Activated CD4-positive, alpha-beta T cell treated with anti-CD3 and anti-CD28 coated beads, Interleukin-2, amount 10 ng/mL, durations not matched to agents 24 days and 14 days (primary cell): ENCODE results near the gene FRMD7. TPM values are rescaled to one million over a fixed set of nuclear protein-coding genes. Genes with fewer than 3 reads are reported as not detected.
A peak's percentile ranks its signal among the peaks of the same experiment; 100 is the strongest.
"Not testable (repeated sequence)": the region's sequence is repeated elsewhere in the genome, so short reads cannot be mapped to it uniquely, and the experiment has no call there.

ENCODE experiments used
- DNase-seq: peaks from one replicate; pipeline ENCODE4 v3.0.0; 2022
- H3K27ac Mint-ChIP-seq: one replicate; pipeline ENCODE4 v1.8.0; 2022; ENCODE audit warnings: mild to moderate bottlenecking, mixed read lengths
- H3K27me3 Mint-ChIP-seq: one replicate; pipeline ENCODE4 v1.8.0; 2022; ENCODE audit warnings: mixed read lengths
- H3K36me3 Mint-ChIP-seq: one replicate; pipeline ENCODE4 v1.8.0; 2022; ENCODE audit warnings: low read depth, mild to moderate bottlenecking, mixed read lengths
- H3K4me1 Mint-ChIP-seq: one replicate; pipeline ENCODE4 v1.8.0; 2021; ENCODE audit warnings: mixed read lengths
- H3K4me3 Mint-ChIP-seq: one replicate; pipeline ENCODE4 v1.8.0; 2022; ENCODE audit warnings: mild to moderate bottlenecking, moderate library complexity, mixed read lengths
- H3K9me3 Mint-ChIP-seq: one replicate; pipeline ENCODE4 v1.8.0; 2021; ENCODE audit warnings: mixed read lengths
- intact Hi-C: fragments of 100-400 bp; cut with micrococcal nuclease; formaldehyde crosslinking; loops from one replicate; pipeline ENCODE4 v1.15.1; 2023
- total RNA-seq: library from RNA; stranded (reverse); gene quantifications from 2 replicates; pipeline ENCODE4 v1.2.3, GENCODE V29; 2022

The FRMD7 gene
- total RNA-seq, 1 donor from 2014 or later: not detected

DNA sequence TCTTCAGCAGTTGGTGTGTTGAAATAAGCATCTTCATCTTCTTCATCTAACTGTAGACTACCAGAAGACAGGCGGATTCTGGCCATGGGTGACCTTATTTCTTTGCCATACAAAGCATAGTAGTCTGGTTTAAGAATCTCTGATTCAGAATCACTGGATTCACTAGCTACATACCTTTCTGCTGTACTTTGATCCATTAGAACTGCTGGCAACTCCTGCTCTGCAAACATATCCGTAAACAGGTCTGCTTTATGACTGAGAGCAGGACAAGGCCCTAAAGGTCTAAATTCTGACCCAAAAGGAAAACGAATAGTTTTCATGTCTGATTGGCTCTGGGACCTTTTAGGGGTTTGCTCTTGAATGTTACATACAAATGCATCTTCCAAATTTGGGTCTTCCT is 49.9 kb downstream of the FRMD7 start:
- intact Hi-C loops: loop anchor here (10.0 kb wide), 3 partner anchors 53 to 253 kb away; partner anchors contain the start of gene STK26
- Mint-ChIP-seq H3K9me3 (no peaks in the 10 kb centered on the region), H3K36me3 (peaks cover 6% of the 10 kb centered on the region), H3K4me1 (no peaks in the 10 kb centered on the region), H3K4me3 (no peak overlapping the region), H3K27ac (no peak overlapping the region), H3K27me3 (no peaks in the 10 kb centered on the region)
- DNase-seq: no peak

DNA sequence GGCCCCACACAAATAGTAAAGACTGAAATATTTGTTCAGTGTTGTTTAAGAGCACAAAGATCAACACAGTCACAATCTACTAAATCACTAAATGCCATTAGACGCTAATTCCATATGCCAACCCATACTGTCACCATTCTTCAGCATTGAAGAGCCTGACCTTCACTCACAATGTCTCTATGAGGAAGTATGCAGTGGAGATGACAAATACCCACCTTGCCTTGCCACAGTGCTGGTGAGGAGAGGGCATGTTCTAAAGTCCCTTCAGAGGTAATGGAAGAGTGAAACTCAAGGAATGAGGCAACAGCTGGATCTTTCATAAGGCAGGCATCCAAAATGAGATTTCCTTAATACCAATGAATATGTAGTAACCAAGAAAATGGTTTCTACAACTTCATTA is 50.4 kb downstream of the FRMD7 start:
- Mint-ChIP-seq H3K9me3 (no peaks in the 10 kb centered on the region), H3K36me3 (peaks cover 6% of the 10 kb centered on the region), H3K4me3 (no peak overlapping the region), H3K4me1 (no peaks in the 10 kb centered on the region), H3K27me3 (no peaks in the 10 kb centered on the region), H3K27ac (no peak overlapping the region)
- no peak for DNase-seq
- intact Hi-C loops: loop anchor here (10.0 kb wide), 3 partner anchors 53 to 253 kb away; partner anchors contain the start of gene STK26

DNA sequence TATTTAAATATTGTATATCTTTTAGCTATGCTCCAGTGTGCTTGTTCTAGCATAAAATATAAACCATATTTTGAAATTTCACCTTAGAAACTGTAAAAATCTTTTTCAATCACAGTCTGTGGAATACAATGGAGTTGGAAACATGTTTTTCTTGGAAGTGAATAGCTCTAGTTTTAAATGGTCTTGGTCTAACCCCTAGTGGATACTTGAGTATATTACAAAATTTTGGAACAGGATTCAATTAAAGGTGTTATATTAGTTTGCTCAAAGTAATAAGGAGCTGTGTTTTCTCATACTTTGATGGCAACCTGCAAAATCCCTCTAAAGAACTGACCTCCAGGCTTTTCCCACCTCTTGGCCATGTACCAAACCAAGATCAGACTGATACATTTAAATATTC is 56.6 kb downstream of the FRMD7 start:
- no peak for DNase-seq
- Mint-ChIP-seq H3K9me3 (no peaks in the 10 kb centered on the region), H3K27me3 (no peaks in the 10 kb centered on the region), H3K4me3 (no peak overlapping the region), H3K36me3 (peaks cover 11% of the 10 kb centered on the region), H3K27ac (no peak overlapping the region), H3K4me1 (no peaks in the 10 kb centered on the region)
- intact Hi-C loops: loop anchor here (10.0 kb wide), 3 partner anchors 46 to 246 kb away; partner anchors contain the start of gene STK26

DNA sequence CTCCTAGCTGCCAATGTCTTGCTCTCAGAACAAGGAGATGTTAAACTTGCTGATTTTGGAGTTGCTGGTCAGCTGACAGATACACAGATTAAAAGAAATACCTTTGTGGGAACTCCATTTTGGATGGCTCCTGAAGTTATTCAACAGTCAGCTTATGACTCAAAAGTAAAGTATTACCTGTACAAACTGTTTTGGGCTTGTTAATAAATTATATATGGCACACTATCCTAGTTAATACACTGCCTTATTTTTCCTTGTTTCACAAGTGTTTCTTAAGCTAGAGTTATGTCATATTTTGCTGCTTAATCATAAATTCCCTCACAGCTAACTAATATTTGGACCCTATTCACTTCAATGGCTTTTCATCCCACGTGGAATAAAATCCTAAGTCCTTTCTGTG is 59.4 kb downstream of the FRMD7 start:
- intact Hi-C loops: no loop called here
- Mint-ChIP-seq H3K4me3 (no peak overlapping the region), H3K27me3 (no peaks in the 10 kb centered on the region), H3K27ac (no peak overlapping the region), H3K36me3 (peaks cover 13% of the 10 kb centered on the region), H3K4me1 (no peaks in the 10 kb centered on the region), H3K9me3 (no peaks in the 10 kb centered on the region)
- no peak for DNase-seq

DNA sequence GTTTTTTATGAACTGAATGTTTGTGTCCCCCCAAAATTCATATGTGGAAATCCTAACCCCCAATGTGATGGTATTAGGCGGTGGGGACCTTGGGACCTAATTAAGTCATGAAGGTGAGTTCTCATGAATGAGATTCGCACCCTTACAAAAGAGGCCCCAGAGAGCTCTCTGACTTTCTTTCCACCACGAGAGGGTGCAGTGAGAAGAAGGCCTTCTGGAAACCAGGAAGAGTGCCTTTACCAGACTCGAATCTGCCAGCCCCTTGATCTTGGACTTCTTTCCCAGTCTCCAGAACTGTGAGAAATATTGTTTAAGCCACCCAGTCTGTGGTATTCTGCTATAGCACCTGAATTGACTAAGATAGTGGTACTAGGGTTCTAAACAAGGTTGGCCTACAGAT is 64.0 kb downstream of the FRMD7 start:
- H3K9me3 Mint-ChIP-seq: no peaks in the 10 kb centered on the region
- H3K4me3 Mint-ChIP-seq: no peak overlapping the region
- DNase-seq: no peak
- H3K27ac Mint-ChIP-seq: no peak overlapping the region
- H3K4me1 Mint-ChIP-seq: peaks cover 5% of the 10 kb centered on the region
- intact Hi-C loops: no loop called here
- no peaks in the 10 kb centered on the region for H3K27me3 Mint-ChIP-seq
- peaks cover 18% of the 10 kb centered on the region for H3K36me3 Mint-ChIP-seq

DNA sequence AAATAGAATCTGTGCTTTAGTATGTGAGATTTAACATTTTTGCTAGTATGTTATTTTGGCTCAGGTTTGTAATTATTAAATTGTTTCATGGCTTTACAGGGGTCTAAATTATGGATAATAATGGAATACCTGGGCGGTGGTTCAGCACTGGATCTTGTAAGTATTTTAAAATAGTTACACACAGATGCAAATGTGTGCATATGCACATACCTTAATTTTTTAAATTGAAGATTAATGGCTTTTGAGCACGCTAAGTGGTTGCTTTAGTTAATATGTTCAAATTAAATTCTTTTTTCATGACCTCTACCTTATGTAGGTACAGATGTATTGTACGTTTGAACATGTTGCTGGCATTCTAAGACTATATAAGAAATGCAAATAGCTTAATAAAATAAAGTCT is 64.5 kb downstream of the FRMD7 start:
- H3K27ac Mint-ChIP-seq: no peak overlapping the region
- intact Hi-C loops: no loop called here
- peaks cover 5% of the 10 kb centered on the region for H3K4me1 Mint-ChIP-seq
- H3K36me3 Mint-ChIP-seq: peaks cover 15% of the 10 kb centered on the region
- no peaks in the 10 kb centered on the region for H3K27me3 Mint-ChIP-seq
- no peak for DNase-seq
- no peaks in the 10 kb centered on the region for H3K9me3 Mint-ChIP-seq
- no peak overlapping the region for H3K4me3 Mint-ChIP-seq

DNA sequence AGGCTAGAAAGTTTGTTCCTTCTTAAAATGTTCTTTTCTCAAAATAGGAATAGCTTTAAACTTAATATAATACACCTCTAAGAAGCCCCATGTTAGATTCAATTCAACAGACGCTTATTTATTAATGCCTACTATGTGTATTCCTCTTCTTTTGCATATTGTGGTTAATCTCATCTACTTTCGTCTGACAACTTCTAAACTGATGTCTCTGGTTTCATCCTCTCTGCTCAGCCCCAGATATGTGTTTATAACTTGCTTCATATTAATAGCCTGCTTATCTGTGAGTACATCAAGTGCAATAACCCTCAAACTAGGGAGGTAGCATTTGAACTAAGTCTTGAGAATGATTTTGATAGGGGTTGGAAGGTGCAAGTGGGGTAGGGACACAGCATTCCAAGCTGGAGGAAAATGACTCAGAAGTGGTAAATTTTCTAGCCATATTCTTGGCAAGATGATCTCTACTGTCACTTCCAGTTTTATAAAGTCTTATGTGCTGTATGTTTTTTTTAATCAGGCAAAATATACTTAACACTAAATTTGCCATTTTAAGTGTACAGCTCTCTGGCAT is 67.8 kb downstream of the FRMD7 start:
- DNase-seq: no peak
- peaks cover 16% of the 10 kb centered on the region for H3K36me3 Mint-ChIP-seq
- H3K27ac Mint-ChIP-seq: no peak overlapping the region
- no peak overlapping the region for H3K4me3 Mint-ChIP-seq
- no peaks in the 10 kb centered on the region for H3K9me3 Mint-ChIP-seq
- H3K27me3 Mint-ChIP-seq: no peaks in the 10 kb centered on the region
- intact Hi-C loops: no loop called here
- peaks cover 5% of the 10 kb centered on the region for H3K4me1 Mint-ChIP-seq

DNA sequence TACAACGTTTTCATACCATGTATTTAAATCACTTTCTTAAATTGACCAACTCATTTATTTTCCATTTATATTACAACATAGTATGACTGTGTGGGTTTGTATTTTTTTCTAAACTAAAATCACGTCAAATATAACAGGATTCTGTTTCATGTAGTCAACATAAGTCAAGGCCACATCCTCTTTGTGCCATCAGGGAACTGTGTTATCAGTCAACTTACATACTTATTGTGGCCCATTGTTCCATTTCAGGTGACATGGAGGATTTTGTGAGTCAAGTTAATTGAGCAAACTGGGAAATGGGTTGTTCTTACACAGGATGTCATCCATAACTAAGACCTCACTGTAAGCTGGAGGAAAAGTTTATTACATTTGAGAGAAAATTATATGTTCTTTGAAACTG is 68.8 kb downstream of the FRMD7 start:
- DNase-seq: no peak
- peaks cover 14% of the 10 kb centered on the region for H3K36me3 Mint-ChIP-seq
- intact Hi-C loops: no loop called here
- peaks cover 5% of the 10 kb centered on the region for H3K4me1 Mint-ChIP-seq
- H3K4me3 Mint-ChIP-seq: no peak overlapping the region
- H3K27me3 Mint-ChIP-seq: no peaks in the 10 kb centered on the region
- no peaks in the 10 kb centered on the region for H3K9me3 Mint-ChIP-seq
- H3K27ac Mint-ChIP-seq: peak overlapping the region; percentile 4

DNA sequence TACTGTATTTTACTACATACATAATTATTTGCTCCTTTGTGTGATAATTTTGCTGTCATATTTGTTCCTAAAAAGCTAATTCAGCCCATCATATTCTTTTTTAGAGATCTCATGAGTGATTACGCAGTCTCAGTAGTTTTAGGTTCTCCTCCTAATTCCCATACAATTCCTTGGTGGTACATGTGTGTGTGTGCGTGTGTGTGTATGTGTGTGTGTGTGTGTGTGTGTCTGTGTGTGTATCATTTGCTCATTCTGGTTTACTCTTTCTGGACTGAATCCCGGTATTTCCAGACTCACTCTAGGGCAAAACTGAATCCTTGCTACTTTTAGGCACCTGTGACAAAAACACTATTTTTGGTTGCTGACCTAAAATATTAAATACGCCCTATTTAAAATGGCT is 69.8 kb downstream of the FRMD7 start:
- H3K9me3 Mint-ChIP-seq: no peaks in the 10 kb centered on the region
- H3K36me3 Mint-ChIP-seq: peaks cover 12% of the 10 kb centered on the region
- no peak overlapping the region for H3K4me3 Mint-ChIP-seq
- no peaks in the 10 kb centered on the region for H3K27me3 Mint-ChIP-seq
- intact Hi-C loops: no loop called here
- DNase-seq: no peak
- no peak overlapping the region for H3K27ac Mint-ChIP-seq
- peaks cover 5% of the 10 kb centered on the region for H3K4me1 Mint-ChIP-seq

DNA sequence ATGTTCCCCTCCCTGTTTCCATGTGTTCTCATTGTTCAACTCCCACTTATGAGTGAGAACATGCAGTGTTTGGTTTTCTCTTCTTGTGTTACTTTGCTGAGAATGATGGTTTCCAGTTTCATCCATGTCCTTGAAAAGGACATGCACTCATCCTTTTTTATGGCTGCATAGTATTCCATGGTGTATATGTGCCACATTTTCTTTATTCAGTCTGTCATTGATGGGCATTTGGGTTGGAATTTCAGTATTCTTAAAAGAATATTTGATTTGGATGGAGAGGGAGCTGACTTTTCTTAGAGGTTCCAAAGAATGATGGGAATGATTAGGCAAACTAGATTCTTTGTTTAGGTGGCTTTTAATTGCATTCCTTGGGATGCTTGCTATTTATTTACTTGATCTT is 76.0 kb downstream of the FRMD7 start:
- DNase-seq, H3K27me3 Mint-ChIP-seq, H3K4me3 Mint-ChIP-seq, H3K27ac Mint-ChIP-seq, H3K4me1 Mint-ChIP-seq, intact Hi-C loops, H3K9me3 Mint-ChIP-seq: not testable (repeated sequence)
- peaks cover 14% of the 10 kb centered on the region for H3K36me3 Mint-ChIP-seq

DNA sequence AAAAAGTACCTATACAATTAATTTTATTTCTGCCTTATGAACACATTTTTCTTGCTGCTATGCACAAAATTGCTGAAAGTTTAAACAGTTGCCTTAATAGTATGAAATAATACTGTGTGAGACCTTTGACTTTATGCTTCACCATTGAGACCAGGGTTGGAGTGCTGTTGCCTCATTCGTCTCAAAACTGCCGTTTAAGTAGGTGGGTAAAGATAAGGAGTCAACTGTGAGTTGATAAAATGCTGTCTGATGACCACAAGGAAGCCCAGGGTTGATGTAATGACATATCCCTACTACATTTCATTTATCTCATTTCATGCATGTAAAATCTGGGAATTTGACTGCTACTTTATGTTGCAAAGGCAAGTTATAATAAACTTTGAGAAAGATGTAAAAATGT is 81.3 kb downstream of the FRMD7 start:
- Mint-ChIP-seq H3K4me1 (peaks cover 6% of the 10 kb centered on the region), H3K9me3 (no peaks in the 10 kb centered on the region), H3K27me3 (no peaks in the 10 kb centered on the region), H3K4me3 (no peak overlapping the region), H3K36me3 (peaks cover 6% of the 10 kb centered on the region), H3K27ac (no peak overlapping the region)
- DNase-seq: no peak
- intact Hi-C loops: no loop called here

DNA sequence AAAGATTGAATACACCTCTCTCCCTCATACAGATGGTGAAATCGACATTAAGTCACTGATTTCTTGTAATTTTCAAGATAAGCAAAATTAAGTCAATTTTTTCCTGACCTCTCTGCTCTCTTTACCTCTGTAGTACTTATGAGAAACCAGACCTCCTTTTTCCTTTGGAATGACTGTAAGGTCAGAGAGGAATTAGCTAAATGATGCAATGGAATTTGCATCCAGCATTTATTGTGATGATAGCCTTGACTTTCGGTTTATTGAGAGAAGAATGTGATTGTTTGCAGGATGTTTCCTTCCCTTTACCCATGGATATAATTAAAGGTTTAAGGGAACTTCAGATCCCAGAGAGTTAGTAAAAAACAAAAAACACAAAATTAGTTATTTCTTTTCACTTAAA is 82.4 kb downstream of the FRMD7 start:
- intact Hi-C loops: no loop called here

DNA sequence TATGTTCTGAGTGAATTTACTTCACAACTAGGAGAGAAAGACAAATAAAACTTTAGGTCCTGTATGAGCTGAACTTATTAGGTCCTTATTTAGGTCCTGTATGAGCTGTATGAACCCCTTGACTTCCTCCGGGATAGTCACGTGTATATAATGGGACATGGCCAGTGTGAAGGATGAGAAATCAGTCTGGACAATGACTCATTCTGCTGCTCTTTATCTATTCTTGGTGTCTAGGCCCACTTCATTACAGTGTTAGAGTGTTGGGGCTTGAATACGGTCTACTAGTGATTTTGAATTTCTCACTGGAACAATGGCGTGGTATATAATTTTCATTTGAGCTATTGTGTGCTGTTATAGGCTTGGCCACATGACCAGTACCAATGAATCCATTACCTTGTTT is 82.9 kb downstream of the FRMD7 start:
- Mint-ChIP-seq H3K9me3 (no peaks in the 10 kb centered on the region), H3K36me3 (peaks cover under 1% of the 10 kb centered on the region), H3K27me3 (no peaks in the 10 kb centered on the region), H3K27ac (no peak overlapping the region), H3K4me1 (peaks cover 13% of the 10 kb centered on the region), H3K4me3 (no peak overlapping the region)
- intact Hi-C loops: no loop called here
- no peak for DNase-seq

More for the DNA sequence above, 82.4 kb downstream of the FRMD7 start:
- H3K4me1 Mint-ChIP-seq: peaks cover 13% of the 10 kb centered on the region
- peaks cover 3% of the 10 kb centered on the region for H3K36me3 Mint-ChIP-seq
- no peak overlapping the region for H3K4me3 Mint-ChIP-seq
- DNase-seq: no peak
- H3K27ac Mint-ChIP-seq: no peak overlapping the region
- H3K9me3 Mint-ChIP-seq: no peaks in the 10 kb centered on the region
- no peaks in the 10 kb centered on the region for H3K27me3 Mint-ChIP-seq

DNA sequence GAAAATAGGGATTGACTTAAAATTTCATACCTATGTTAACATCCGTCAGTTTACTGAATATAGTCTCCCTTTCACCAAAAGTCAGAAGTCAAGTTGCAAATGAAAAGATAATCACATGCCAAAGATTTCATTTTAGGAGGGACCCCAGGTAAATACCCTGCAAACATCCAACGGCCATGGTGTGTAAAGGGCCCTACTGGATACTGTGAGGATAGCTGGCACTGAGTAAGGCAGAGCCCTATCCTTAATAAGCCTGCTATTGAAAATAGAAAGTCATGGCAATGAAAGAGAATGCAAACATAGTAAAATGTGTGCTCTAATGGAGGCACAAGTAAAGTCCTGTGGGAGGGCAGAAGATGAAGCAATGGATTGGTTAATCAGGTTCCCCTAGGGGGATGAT is 83.8 kb downstream of the FRMD7 start:
- Mint-ChIP-seq H3K4me3 (no peak overlapping the region), H3K27ac (no peak overlapping the region), H3K4me1 (peaks cover 15% of the 10 kb centered on the region), H3K36me3 (peaks cover 3% of the 10 kb centered on the region), H3K27me3 (no peaks in the 10 kb centered on the region), H3K9me3 (no peaks in the 10 kb centered on the region)
- intact Hi-C loops: no loop called here
- DNase-seq: no peak

DNA sequence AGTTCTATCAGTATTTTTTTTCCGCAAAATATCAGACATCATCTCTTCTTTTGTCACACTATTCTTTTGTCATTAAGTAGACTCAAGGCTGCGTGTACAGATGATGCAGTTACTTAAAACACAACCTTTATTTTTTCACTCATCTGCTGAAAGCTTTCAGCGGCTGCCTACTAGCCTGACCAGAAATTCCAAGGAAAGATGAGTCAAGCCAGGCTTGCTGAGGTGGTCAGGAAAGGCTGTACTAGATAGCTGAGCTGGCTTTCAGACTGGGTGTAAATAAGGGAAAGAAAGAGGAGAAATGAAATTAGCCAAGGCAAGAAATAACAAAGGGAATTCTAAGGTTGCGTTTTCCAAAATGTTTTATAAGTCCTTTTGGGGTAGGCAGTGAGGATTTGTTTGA is 86.8 kb downstream of the FRMD7 start:
- Mint-ChIP-seq H3K36me3 (peaks cover 3% of the 10 kb centered on the region), H3K4me1 (peaks cover 18% of the 10 kb centered on the region), H3K9me3 (no peaks in the 10 kb centered on the region), H3K27ac (no peak overlapping the region), H3K27me3 (no peaks in the 10 kb centered on the region), H3K4me3 (no peak overlapping the region)
- no peak for DNase-seq
- intact Hi-C loops: no loop called here
